Myometrial cell (primary cell): ENCODE results near the gene TM9SF4. TPM values are rescaled to one million over a fixed set of nuclear protein-coding genes. Genes with fewer than 3 reads are reported as not detected.

ENCODE experiments used
- total RNA-seq: library from RNA; depleted of rRNA; stranded (reverse); fragments of >200 nt; gene quantifications from 2 replicates; pipeline ENCODE4 v1.2.3, GENCODE V29; 2015

The TM9SF4 gene, protein sequence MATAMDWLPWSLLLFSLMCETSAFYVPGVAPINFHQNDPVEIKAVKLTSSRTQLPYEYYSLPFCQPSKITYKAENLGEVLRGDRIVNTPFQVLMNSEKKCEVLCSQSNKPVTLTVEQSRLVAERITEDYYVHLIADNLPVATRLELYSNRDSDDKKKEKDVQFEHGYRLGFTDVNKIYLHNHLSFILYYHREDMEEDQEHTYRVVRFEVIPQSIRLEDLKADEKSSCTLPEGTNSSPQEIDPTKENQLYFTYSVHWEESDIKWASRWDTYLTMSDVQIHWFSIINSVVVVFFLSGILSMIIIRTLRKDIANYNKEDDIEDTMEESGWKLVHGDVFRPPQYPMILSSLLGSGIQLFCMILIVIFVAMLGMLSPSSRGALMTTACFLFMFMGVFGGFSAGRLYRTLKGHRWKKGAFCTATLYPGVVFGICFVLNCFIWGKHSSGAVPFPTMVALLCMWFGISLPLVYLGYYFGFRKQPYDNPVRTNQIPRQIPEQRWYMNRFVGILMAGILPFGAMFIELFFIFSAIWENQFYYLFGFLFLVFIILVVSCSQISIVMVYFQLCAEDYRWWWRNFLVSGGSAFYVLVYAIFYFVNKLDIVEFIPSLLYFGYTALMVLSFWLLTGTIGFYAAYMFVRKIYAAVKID
- 35.7 and 40.4 TPM in 2 replicates for total RNA-seq

DNA sequence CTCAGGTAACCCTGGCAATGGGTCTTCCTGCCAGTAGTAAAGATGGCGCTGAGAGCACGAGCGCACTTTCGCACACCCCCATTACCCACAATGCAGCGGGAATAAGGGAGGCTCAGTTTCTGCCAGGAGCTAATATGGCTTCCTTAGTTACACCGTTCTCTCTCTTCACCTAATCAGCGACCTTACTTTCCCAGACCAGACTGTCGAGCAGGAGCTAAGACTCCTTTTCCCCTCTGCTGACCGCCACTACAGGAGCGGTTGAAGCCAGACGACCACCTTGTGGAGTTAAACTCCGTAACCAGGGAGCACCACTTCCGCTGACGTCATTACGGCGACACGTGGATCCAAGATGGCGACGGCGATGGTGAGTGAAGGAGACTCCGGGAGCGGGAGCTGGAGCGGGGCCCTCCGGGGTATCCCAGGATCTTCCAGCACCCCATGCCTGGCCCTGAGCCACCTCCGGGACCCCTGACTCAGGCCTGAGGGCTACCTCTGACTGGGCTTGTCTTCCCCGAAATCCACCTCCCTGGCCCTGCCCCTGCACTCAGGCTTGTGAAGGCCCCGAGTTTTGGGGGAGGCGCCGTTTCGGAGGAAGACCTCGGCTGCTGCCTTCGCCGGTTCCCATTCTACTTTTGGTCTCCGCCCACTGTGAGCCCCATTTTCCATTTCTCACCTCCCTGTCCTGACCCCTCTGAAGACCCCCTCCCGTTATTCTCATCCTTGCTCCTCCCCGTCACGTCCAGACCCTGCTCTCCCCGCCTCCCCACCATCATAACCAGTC, at the start of gene TM9SF4:
TM9SF4 (plus strand) TSS at position 323 of the 781 bp plus-strand sequence; CDS start at position 350, 27 bp downstream.

GRCh38 chr20:32207626-32208498, 98.3 kb downstream of the TM9SF4 start, which contains the start of the genes PLAGL2 and POFUT1:
TSS of gene PLAGL2 (minus strand) at chr20:32207743. CDS start at chr20:32202178, 5,565 bp downstream.
TSS of gene POFUT1 (plus strand) at chr20:32207880. CDS start at chr20:32207942, 62 bp downstream.

Other genes with a start within 250 kb of the TM9SF4 start
- not detected in 2 replicates for gene DUSP15, start 239.2 kb upstream of the TM9SF4 start, total RNA-seq
- not detected in 2 replicates for gene TTLL9, start 239.1 kb upstream of the TM9SF4 start, total RNA-seq
- gene PDRG1, start 157.7 kb upstream of the TM9SF4 start, total RNA-seq, result 7.8 and 8.4 TPM in 2 replicates
- not detected in 2 replicates for gene XKR7, start 141.6 kb upstream of the TM9SF4 start, total RNA-seq
- gene CCM2L, start 99.3 kb upstream of the TM9SF4 start, total RNA-seq, result not detected in 2 replicates
- not detected in 2 replicates for gene HCK, start 57.5 kb upstream of the TM9SF4 start, total RNA-seq
- 3.7 and 5.1 TPM in 2 replicates for gene PLAGL2, start 98.0 kb downstream of the TM9SF4 start, total RNA-seq
- 63.4 and 78.7 TPM in 2 replicates for gene POFUT1, start 98.2 kb downstream of the TM9SF4 start, total RNA-seq
- 24.5 and 26.9 TPM in 2 replicates for gene KIF3B, start 167.9 kb downstream of the TM9SF4 start, total RNA-seq
- 20.9 and 21.3 TPM in 2 replicates for gene ASXL1, start 248.6 kb downstream of the TM9SF4 start, total RNA-seq